ENCODE measurements around the gene KRT35. TPM values are rescaled to one million over a fixed set of nuclear protein-coding genes. Genes with fewer than 3 reads are reported as not detected.

KRT35 gene
- not detected for total RNA-seq

- no peaks in the 10 kb centered on the region for H3K4me1 ChIP-seq
- DNase-seq (ENCODE audit: low spot score in 2 of 2), result no peak
- WGBS, 2 donors, result 92% methylated on average over 1 to 2 of the region's 2 CpGs
- no peaks in the 10 kb centered on the region for H3K36me3 ChIP-seq
- H3K27ac ChIP-seq, result no peak within 1 kb of the TSS
- H3K4me3 ChIP-seq, result no peak within 1 kb of the TSS
- TF ChIP-seq CTCF (IDR thresholded peaks at IDR 0.05), result no peak
- no peak for TF ChIP-seq EP300 (IDR thresholded peaks at IDR 0.05)
- no peak for TF ChIP-seq POLR2A (IDR thresholded peaks at IDR 0.05)
- no peaks in the 10 kb centered on the region for H3K9me3 ChIP-seq
- no peaks in the 10 kb centered on the region for H3K27me3 ChIP-seq
Observed at GRCh38 chr17:41481036-41481435, at the start of gene KRT35. Gene KRT35, minus strand, starts transcription at chr17:41481151. Its CDS starts 54 bp downstream, at chr17:41481097.

GRCh38 chr17:41530062-41531048, 49.4 kb upstream of the KRT35 start:
- 66 to 71% methylated on average over 8 of the region's 8 CpGs for whole genome bisulfite sequencing, 2 donors
- Histone ChIP-seq H3K9me3 (no peaks in the 10 kb centered on the region), H3K36me3 (no peaks in the 10 kb centered on the region), H3K4me1 (peaks cover 0 to 47% (median 7%) of the 10 kb centered on the region in 4 donors), H3K4me3 (no peak overlapping the region), H3K27me3 (peaks cover 0 to 49% of the 10 kb centered on the region in 2 donors), H3K27ac (peak overlapping the region in 3 of 4 donors; percentile 62 to 74 (median 72))
- no peak for TF ChIP-seq POLR2A (IDR thresholded peaks at IDR 0.05)
- peak in 1 of 2 donors; percentile 52 for TF ChIP-seq EP300 (IDR thresholded peaks at IDR 0.05)
- TF ChIP-seq CTCF (IDR thresholded peaks at IDR 0.05), result no peak
- no peak for DNase-seq (ENCODE audit: low spot score in 2 of 2)

GRCh38 chr17:41529491-41529915, 48.6 kb upstream of the KRT35 start:
- H3K27ac ChIP-seq, result peak overlapping the region in 3 of 4 donors; percentile 62 to 74 (median 72)
- peaks cover 0 to 47% (median 7%) of the 10 kb centered on the region in 4 donors for H3K4me1 ChIP-seq
- peaks cover 0 to 49% of the 10 kb centered on the region in 2 donors for H3K27me3 ChIP-seq
- no peak for DNase-seq (ENCODE audit: low spot score in 2 of 2)
- H3K36me3 ChIP-seq, result no peaks in the 10 kb centered on the region
- WGBS, 2 donors, result 71 to 78% methylated on average over 5 of the region's 5 CpGs
- no peak overlapping the region for H3K4me3 ChIP-seq
- H3K9me3 ChIP-seq, result no peaks in the 10 kb centered on the region
- TF ChIP-seq CTCF (IDR thresholded peaks at IDR 0.05), result no peak
- TF ChIP-seq EP300 (IDR thresholded peaks at IDR 0.05), result no peak
- no peak for TF ChIP-seq POLR2A (IDR thresholded peaks at IDR 0.05)

GRCh38 chr17:41528959-41529353, 48.0 kb upstream of the KRT35 start:
- H3K27me3 ChIP-seq, result peaks cover 0 to 49% of the 10 kb centered on the region in 2 donors
- H3K9me3 ChIP-seq, result no peaks in the 10 kb centered on the region
- TF ChIP-seq POLR2A (IDR thresholded peaks at IDR 0.05), result no peak
- no peak for TF ChIP-seq EP300 (IDR thresholded peaks at IDR 0.05)
- TF ChIP-seq CTCF (IDR thresholded peaks at IDR 0.05), result no peak
- H3K27ac ChIP-seq, result peak overlapping the region in 3 of 4 donors; percentile 72 to 80 (median 74)
- H3K36me3 ChIP-seq, result no peaks in the 10 kb centered on the region
- no peak for DNase-seq (ENCODE audit: low spot score in 2 of 2)
- peaks cover 0 to 47% (median 7%) of the 10 kb centered on the region in 4 donors for H3K4me1 ChIP-seq
- H3K4me3 ChIP-seq, result peak overlapping the region in 1 of 4 donors; percentile 50
- WGBS, 2 donors, result 69 to 86% methylated on average over 10 of the region's 10 CpGs
